OCI-LY1 (cell line): ENCODE results near the gene NF2.

ENCODE experiments used
- H2AFZ ChIP-seq: fragments of 200-600 bp; sonication (generic), shearing (Covaris generic); 2 replicates; pipeline ENCODE4 v1.6.0; 2014; ENCODE audit warnings: antibody characterized with exemption, mild to moderate bottlenecking, low read length
- H3F3A ChIP-seq: fragments of 200-600 bp; sonication (generic), shearing (Covaris generic); 2 replicates; pipeline ENCODE4 v1.6.0; 2014; ENCODE audit warnings: mild to moderate bottlenecking, antibody characterized with exemption, low read length, moderate library complexity; ENCODE audit not compliant: insufficient read depth
- H3K27ac ChIP-seq: fragments of 200-600 bp; sonication (generic); 2 replicates; pipeline ENCODE4 v1.5.1; 2014; ENCODE audit warnings: low read length, mixed run types, mild to moderate bottlenecking, low read depth; ENCODE audit not compliant: poor library complexity, severe bottlenecking
- H3K27me3 ChIP-seq: fragments of 200-600 bp; sonication (generic); 2 replicates; pipeline ENCODE4 v1.6.0; 2014; ENCODE audit warnings: antibody characterized with exemption, mild to moderate bottlenecking, low read length, moderate library complexity; ENCODE audit not compliant: insufficient read depth
- H3K36me3 ChIP-seq: fragments of 200-600 bp; sonication (generic); 2 replicates; pipeline ENCODE4 v1.6.1; 2014; ENCODE audit warnings: mild to moderate bottlenecking, antibody characterized with exemption, low read length, moderate library complexity, mixed read lengths; ENCODE audit not compliant: insufficient read depth
- H3K4me1 ChIP-seq: fragments of 200-600 bp; sonication (generic); 2 replicates; pipeline ENCODE4 v1.5.1; 2014; ENCODE audit warnings: mild to moderate bottlenecking, low read length, moderate library complexity; ENCODE audit not compliant: insufficient read depth, severe bottlenecking
- H3K4me2 ChIP-seq: fragments of 200-600 bp; sonication (generic), shearing (Covaris generic); 2 replicates; pipeline ENCODE4 v1.6.1; 2014; ENCODE audit warnings: low read length
- H3K4me3 ChIP-seq: fragments of 200-600 bp; sonication (generic); 2 replicates; pipeline ENCODE4 v1.5.1; 2014; ENCODE audit warnings: low read length, low read depth, mild to moderate bottlenecking, mixed read lengths; ENCODE audit not compliant: poor library complexity, severe bottlenecking
- H3K79me2 ChIP-seq: fragments of 200-600 bp; shearing (Covaris generic); 2 replicates; pipeline ENCODE4 v1.6.1; 2016; ENCODE audit warnings: mixed run types, low read length, mixed read lengths; ENCODE audit not compliant: insufficient read depth
- H3K9ac ChIP-seq: fragments of 200-600 bp; sonication (generic), shearing (Covaris generic); 2 replicates; pipeline ENCODE4 v1.6.1; 2014; ENCODE audit warnings: mild to moderate bottlenecking, low read length, mixed read lengths
- H3K9me2 ChIP-seq: fragments of 200-600 bp; sonication (generic), shearing (Covaris generic); 2 replicates; pipeline ENCODE4 v1.6.1; 2014; ENCODE audit warnings: low read depth, mild to moderate bottlenecking, low read length, mixed read lengths
- H3K9me3 ChIP-seq: fragments of 200-600 bp; shearing (Covaris generic); 2 replicates; pipeline ENCODE4 v1.6.1; 2014; ENCODE audit warnings: low read length, mixed read lengths
- H4K20me1 ChIP-seq: fragments of 200-600 bp; sonication (generic), shearing (Covaris generic); 2 replicates; pipeline ENCODE4 v1.6.0; 2016; ENCODE audit warnings: mild to moderate bottlenecking, low read length; ENCODE audit not compliant: insufficient read depth
- EZH2 ChIP-seq: fragments of 200-600 bp; sonication (generic), shearing (Covaris generic); IDR thresholded peaks from 2 replicates; pipeline ENCODE4 v1.8.0; 2017; ENCODE audit warnings: borderline replicate concordance, mixed run types, mild to moderate bottlenecking, antibody characterized with exemption, low read length, moderate library complexity, mixed read lengths
- TF ChIP-seq, protein P1 (sequence below): fragments of 200-600 bp; sonication (generic), shearing (Covaris generic); IDR thresholded peaks from 2 replicates; pipeline ENCODE4 v1.5.1; 2017; ENCODE audit warnings: mild to moderate bottlenecking, antibody characterized with exemption, low read length, moderate library complexity, mixed read lengths

Gene NF2

DNA sequence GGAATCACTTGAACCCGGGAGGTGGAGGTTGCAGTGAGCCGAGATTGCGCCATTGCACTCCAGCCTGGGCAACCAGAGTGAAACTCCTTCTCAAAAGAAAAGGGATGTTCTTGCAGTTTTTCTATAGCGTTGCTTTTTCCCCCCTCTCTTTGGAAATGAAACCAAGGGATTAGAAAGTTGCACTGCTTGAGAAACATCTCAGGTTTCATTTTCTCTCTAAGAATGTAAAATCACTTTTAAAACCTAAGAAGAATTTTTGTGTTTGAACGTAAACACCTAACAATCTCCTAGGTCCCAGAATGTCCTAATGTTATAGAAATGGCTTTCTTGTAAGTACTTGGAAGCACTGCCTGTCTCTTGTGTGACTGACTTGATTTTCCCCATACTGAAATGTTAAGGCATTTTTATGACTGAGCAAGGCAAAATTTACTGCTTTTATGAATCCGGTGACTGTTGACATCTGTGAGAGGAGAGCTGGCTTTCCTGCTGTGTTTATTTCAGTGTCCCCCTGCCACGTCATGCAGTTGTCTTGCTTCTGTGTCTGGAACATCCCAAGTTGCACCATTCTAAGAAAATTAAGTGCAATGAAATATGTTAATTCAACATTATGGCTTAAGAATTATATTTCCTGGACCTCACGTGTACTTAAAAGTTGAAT is 37.7 kb downstream of the NF2 start:
- no peaks in the 10 kb centered on the region for H3K4me1 ChIP-seq
- no peak for TF ChIP-seq EZH2
- TF ChIP-seq, protein P1, sequence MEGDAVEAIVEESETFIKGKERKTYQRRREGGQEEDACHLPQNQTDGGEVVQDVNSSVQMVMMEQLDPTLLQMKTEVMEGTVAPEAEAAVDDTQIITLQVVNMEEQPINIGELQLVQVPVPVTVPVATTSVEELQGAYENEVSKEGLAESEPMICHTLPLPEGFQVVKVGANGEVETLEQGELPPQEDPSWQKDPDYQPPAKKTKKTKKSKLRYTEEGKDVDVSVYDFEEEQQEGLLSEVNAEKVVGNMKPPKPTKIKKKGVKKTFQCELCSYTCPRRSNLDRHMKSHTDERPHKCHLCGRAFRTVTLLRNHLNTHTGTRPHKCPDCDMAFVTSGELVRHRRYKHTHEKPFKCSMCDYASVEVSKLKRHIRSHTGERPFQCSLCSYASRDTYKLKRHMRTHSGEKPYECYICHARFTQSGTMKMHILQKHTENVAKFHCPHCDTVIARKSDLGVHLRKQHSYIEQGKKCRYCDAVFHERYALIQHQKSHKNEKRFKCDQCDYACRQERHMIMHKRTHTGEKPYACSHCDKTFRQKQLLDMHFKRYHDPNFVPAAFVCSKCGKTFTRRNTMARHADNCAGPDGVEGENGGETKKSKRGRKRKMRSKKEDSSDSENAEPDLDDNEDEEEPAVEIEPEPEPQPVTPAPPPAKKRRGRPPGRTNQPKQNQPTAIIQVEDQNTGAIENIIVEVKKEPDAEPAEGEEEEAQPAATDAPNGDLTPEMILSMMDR, result no peak
- H3F3A ChIP-seq, result no peaks in the 10 kb centered on the region; the same call in 1 of the 2 replicates
- no peak overlapping the region for H2AFZ ChIP-seq
- no peaks in the 10 kb centered on the region for H3K27me3 ChIP-seq
- peaks cover 57% of the 10 kb centered on the region for H3K36me3 ChIP-seq
- 0 out of 2 replicates have a peak, but pooled peaks cover 4% of the 10 kb centered on the region for H3K79me2 ChIP-seq
- no peaks in the 10 kb centered on the region for H3K9me3 ChIP-seq
- no peak overlapping the region for H3K4me2 ChIP-seq
- H3K9ac ChIP-seq, result no peak overlapping the region
- H3K4me3 ChIP-seq, result no peak overlapping the region
- no peaks in the 10 kb centered on the region for H3K9me2 ChIP-seq
- H4K20me1 ChIP-seq, result no peaks in the 10 kb centered on the region
- no peak overlapping the region for H3K27ac ChIP-seq

DNA sequence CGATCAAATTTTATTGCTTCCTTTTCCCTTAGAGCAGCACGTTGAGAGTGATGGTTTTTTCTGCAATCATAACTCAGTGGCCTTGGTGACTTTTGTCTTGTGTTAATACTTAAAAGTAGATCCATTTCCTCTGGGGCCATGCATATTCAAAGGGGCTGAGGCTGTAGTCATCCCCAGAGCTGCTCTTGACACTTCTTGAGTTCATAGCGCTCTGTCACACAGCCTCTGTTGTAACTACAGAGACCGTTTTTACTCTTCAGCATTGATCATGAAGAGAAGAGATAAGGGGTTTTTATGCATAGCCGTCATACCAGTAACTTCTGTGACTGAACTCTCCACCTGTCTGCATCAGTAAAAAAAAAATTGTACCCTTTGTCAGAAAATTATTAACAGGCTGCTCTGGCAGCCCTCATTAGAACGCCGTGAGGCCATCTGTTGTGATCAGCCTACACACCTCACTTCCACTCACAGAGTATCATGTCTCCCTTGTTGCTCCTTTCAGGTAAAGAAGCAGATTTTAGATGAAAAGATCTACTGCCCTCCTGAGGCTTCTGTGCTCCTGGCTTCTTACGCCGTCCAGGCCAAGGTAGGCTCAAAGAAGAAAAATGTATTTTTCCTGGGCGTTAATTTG is 38.4 kb downstream of the NF2 start:
- Histone ChIP-seq H3K4me2 (no peak overlapping the region), H4K20me1 (no peaks in the 10 kb centered on the region), H3K27me3 (no peaks in the 10 kb centered on the region), H3K27ac (no peak overlapping the region), H3K9me3 (no peaks in the 10 kb centered on the region), H3K4me1 (no peaks in the 10 kb centered on the region), H3K36me3 (peaks cover 55% of the 10 kb centered on the region), H3K79me2 (no peaks in the 10 kb centered on the region), H3K9ac (no peak overlapping the region), H3F3A (no peaks in the 10 kb centered on the region; the same call in 1 of the 2 replicates), H3K4me3 (no peak overlapping the region), H3K9me2 (no peaks in the 10 kb centered on the region), H2AFZ (no peak overlapping the region)
- TF ChIP-seq EZH2, result no peak
- TF ChIP-seq, protein P1, result no peak

DNA sequence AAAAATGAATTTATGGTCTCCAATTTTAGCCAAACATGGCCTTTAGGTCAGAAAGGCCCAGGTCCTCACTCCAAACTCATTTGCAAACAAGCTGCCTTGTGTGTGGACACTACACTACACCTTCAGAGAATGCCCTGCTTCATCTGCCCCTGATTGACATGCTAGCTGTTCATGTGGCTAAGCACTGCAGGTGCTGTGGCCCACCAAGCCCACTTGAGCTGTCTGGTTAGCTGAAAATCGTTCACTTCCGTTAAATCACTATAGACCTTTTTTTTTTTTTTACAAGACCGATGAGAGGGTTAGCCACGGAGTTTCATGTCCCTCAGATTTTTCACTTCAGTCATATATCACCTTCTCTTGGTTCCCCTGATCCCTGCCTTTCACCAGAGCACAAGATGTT is 39.3 kb downstream of the NF2 start:
- peaks cover 46% of the 10 kb centered on the region for H3K36me3 ChIP-seq
- no peak overlapping the region for H3K9ac ChIP-seq
- no peaks in the 10 kb centered on the region for H3K9me2 ChIP-seq
- no peaks in the 10 kb centered on the region for H3K79me2 ChIP-seq
- no peak overlapping the region for H2AFZ ChIP-seq
- H3K27ac ChIP-seq, result no peak overlapping the region
- H3K4me2 ChIP-seq, result no peak overlapping the region
- no peak for TF ChIP-seq EZH2
- TF ChIP-seq, protein P1, result no peak
- no peaks in the 10 kb centered on the region for H3K9me3 ChIP-seq
- H3K4me1 ChIP-seq, result no peaks in the 10 kb centered on the region
- no peaks in the 10 kb centered on the region for H3K27me3 ChIP-seq
- no peak overlapping the region for H3K4me3 ChIP-seq
- H3F3A ChIP-seq, result no peaks in the 10 kb centered on the region; the same call in 1 of the 2 replicates
- H4K20me1 ChIP-seq, result no peaks in the 10 kb centered on the region
